Measurements from ENCODE around the gene RAB8A.

DNA sequence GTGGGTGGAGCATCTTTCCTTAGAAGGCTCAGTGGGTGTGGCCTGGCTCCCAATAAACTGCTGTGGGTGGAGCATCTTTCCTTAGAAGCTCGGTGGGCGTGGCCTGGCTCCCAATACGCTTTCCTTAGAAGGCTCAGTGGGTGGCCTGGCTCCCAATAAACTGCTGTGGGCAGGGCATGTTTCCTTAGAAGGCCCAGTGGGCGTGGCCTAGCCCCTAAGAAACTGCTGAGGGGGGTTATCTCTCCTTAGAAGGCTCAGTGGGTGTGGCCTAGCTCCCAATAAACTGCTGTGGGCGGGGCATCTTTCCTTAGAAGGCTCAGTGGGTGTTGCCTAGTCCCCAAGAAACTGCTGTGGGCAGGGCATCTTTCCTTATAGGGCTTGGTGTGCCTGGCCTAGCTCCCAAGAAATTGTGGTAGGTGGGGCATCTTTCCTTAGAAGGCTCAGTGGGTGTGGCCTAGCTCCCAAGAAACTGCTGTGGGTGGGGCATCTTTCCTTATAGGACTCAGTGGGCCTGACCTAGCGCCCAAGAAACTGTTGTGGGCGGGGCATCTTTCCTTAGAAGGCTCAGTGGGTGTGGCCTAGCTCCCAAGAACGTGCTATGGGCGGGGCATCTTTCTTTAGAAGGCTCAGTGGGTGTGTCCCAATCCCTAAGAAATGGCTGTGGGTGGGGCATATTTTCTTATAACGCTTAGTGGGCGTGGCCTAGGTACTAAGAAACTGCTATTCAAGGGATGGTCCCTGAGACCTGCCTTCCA, 42.1 kb downstream of the RAB8A start:
- TF ChIP-seq CTCF (IDR thresholded peaks at IDR 0.05; ENCODE audit: control extremely low read depth in 1 of 3, insufficient read depth in 1 of 3, low read depth in 1 of 3, low read length in 3 of 3) = no peak
- TF ChIP-seq, protein P1, sequence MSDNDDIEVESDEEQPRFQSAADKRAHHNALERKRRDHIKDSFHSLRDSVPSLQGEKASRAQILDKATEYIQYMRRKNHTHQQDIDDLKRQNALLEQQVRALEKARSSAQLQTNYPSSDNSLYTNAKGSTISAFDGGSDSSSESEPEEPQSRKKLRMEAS (IDR thresholded peaks at IDR 0.05) = no peak
- TF ChIP-seq POLR2AphosphoS5 (IDR thresholded peaks at IDR 0.05; ENCODE audit: low read depth, low read length) = no peak
- TF ChIP-seq EP300 (IDR thresholded peaks at IDR 0.05; ENCODE audit: borderline replicate concordance in 1 of 2, low read depth in 2 of 2, low read length in 2 of 2) = no peak
- TF ChIP-seq ATF2 (IDR thresholded peaks at IDR 0.05; ENCODE audit: low read length) = no peak
- no peak for TF ChIP-seq POLR2A (IDR thresholded peaks at IDR 0.05; ENCODE audit: control extremely low read depth in 1 of 2, low read depth in 2 of 2, low read length in 2 of 2)
- TF ChIP-seq RAD21 (IDR thresholded peaks at IDR 0.05 in 1 of 2, conservative IDR thresholded peaks at IDR 0.05 in 1 of 2; ENCODE audit: low read depth in 2 of 2, low read length in 2 of 2) = no peak
- no peak for TF ChIP-seq BRCA1 (IDR thresholded peaks at IDR 0.05; ENCODE audit: low read depth, low read length)
- no peak for TF ChIP-seq HDAC2 (IDR thresholded peaks at IDR 0.05; ENCODE audit: borderline replicate concordance in 1 of 2, low read depth in 2 of 2, low read length in 2 of 2)
- TF ChIP-seq RXRA (IDR thresholded peaks at IDR 0.05; ENCODE audit: insufficient read depth, low read depth, low read length) = no peak
- no peak for TF ChIP-seq SIN3A (conservative IDR thresholded peaks at IDR 0.05 in 1 of 2, IDR thresholded peaks at IDR 0.05 in 1 of 2; ENCODE audit: low read depth in 1 of 2, low read length in 2 of 2)
- no peak for TF ChIP-seq EGR1 (IDR thresholded peaks at IDR 0.05; ENCODE audit: borderline replicate concordance, low read depth, low read length)
- no peak for TF ChIP-seq CHD2 (IDR thresholded peaks at IDR 0.05; ENCODE audit: low read length)

Data from H1 (cell line).